AG09319 (cell line): Measurements from ENCODE around the gene NUDT16.

ENCODE experiments used
- DNase-seq: peaks from one replicate; pipeline ENCODE4 v3.0.0-alpha.2; 2010; ENCODE audit warnings: low read depth; ENCODE audit errors: extremely low read depth
- CTCF ChIP-seq: IDR thresholded peaks from 2 replicates; pipeline ENCODE4 v1.5.1; 2011; ENCODE audit warnings: low read depth, mild to moderate bottlenecking, inconsistent platforms, low read length, moderate library complexity

NUDT16 gene

GRCh38 chr3:131381445-131382291 lies at the start of gene NUDT16:
Gene NUDT16, plus strand, starts transcription at chr3:131381774. Its CDS starts 31 bp downstream, at chr3:131381805.
- TF ChIP-seq CTCF = no peak
- DNase-seq = peak; percentile 98

DNA sequence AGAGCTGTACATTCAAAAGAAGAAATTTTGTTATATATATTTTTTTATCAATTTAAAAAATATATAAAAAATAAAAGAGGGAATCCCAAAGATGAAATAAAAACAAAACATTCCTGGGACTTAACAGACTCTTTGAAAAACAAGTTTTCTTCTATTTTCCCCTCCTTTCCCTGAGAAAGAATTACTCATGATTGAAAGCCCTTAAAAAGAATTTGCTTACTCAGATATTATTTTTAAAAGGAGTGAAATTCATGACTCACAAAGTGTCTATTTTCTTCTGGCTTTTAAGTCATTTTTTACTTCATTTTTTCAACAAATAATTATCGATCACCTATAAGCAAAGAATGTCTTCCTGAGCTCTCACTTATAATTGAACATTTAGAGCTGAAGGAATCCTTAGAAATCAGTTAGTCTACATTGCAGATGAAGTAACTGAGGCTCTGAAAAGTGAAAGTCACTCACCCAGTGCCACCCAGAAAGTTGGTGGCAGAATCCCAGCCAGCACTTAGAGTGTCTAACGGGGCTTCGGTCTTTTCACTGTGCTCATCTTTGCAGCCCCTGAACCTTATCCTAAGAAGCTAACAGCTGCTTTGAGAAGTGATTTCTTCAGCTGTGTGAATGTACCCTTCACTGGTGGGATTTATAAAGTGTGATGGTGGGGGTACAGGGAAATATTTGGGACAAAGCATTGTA lies 42.5 kb upstream of the NUDT16 start:
- no peak for DNase-seq
- no peak for TF ChIP-seq CTCF

GRCh38 chr3:131341761-131342160 lies 39.8 kb upstream of the NUDT16 start:
- no peak for DNase-seq
- no peak for TF ChIP-seq CTCF

DNA sequence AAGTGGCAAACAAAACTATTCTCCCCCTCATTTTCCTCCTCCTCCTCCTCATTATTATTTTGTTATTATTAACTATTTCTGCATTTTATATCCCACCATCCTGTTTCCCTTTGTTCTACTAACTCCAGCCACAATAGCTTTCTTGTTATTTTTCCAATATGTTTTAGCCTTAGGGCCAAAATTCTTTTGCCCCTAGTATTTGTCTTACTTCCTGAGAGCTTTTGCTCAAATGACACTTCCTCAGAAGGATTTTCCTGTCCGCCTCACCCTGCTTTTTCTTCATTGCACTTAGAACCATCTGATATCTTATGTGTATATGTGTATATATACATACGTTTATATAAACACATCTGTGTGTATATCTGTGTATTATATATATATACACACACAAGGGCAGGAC lies 32.7 kb upstream of the NUDT16 start:
- TF ChIP-seq CTCF = no peak

GRCh38 chr3:131349454-131349853 lies 32.1 kb upstream of the NUDT16 start:
- DNase-seq = no peak
- TF ChIP-seq CTCF = no peak

More for the DNA sequence above, 32.7 kb upstream of the NUDT16 start:
- DNase-seq = no peak

DNA sequence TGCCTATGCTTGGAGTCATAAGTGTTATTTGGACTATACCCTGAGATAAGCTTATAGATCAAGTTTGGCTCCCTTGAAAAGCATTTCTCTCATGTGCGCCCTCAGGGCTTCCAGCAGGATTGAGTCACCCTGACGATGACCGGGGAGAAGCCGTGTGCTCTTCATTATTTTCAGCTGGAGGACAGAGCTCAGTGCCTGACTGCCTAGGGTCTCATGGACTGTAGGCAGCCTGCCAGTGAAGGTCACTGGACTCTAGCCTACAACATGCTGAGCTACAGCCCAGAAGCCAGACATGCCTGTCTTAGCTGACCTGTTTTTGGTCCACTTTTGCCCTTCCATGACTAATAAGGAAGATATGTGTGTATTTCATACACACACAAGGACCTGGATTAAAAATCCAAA lies 31.6 kb upstream of the NUDT16 start:
- DNase-seq = peak; percentile 49
- no peak for TF ChIP-seq CTCF

DNA sequence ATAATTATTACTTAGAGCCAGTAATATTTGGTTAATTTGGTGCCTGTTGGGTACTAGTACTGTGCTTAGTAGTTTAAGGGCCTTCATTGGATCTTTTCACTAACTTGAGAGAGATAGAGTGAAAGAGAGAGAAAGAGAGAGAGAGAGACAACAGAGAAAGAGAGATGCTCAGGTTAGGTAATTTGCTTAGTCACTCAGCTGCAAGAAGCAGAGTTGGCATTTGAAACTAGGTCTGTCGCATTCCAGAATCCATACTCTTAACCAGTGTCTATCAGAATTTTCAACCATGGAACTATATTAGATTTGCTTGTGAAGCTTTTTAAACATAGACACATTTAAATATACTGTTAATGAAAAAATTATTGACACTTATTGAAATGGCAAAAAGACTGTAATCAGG lies 31.1 kb upstream of the NUDT16 start:
- TF ChIP-seq CTCF = no peak
- no peak for DNase-seq
